ENCODE measurements around the gene BAZ1A.

The BAZ1A gene

GRCh38 chr14:34766606-34767005, 108.6 kb downstream of the BAZ1A start:
- TF ChIP-seq POLR2AphosphoS5 (IDR thresholded peaks at IDR 0.05; ENCODE audit: low read depth, low read length) (no peak), TAF1 (IDR thresholded peaks at IDR 0.05; ENCODE audit: borderline replicate concordance, insufficient read depth, low read length) (no peak), SIN3A (IDR thresholded peaks at IDR 0.05; ENCODE audit: borderline replicate concordance, insufficient read depth, low read length) (no peak), FOXP2 (optimal IDR thresholded peaks at IDR 0.05; ENCODE audit: borderline replicate concordance, extremely low read depth, extremely low read length, insufficient read depth) (no peak), REST (IDR thresholded peaks at IDR 0.05; ENCODE audit: insufficient read depth in 1 of 2, low read depth in 2 of 2, low read length in 2 of 2) (no peak)

GRCh38 chr14:34766060-34766459, 109.1 kb downstream of the BAZ1A start:
- no peak for TF ChIP-seq POLR2AphosphoS5 (IDR thresholded peaks at IDR 0.05; ENCODE audit: low read depth, low read length)
- no peak for TF ChIP-seq SIN3A (IDR thresholded peaks at IDR 0.05; ENCODE audit: borderline replicate concordance, insufficient read depth, low read length)

GRCh38 chr14:34755215-34755614, 119.9 kb downstream of the BAZ1A start:
- no peak for TF ChIP-seq SIN3A (IDR thresholded peaks at IDR 0.05; ENCODE audit: borderline replicate concordance, insufficient read depth, low read length)
- no peak for TF ChIP-seq POLR2AphosphoS5 (IDR thresholded peaks at IDR 0.05; ENCODE audit: low read depth, low read length)
- TF ChIP-seq FOXP2 (optimal IDR thresholded peaks at IDR 0.05; ENCODE audit: borderline replicate concordance, extremely low read depth, extremely low read length, insufficient read depth): no peak
- TF ChIP-seq REST (IDR thresholded peaks at IDR 0.05; ENCODE audit: insufficient read depth in 1 of 2, low read depth in 2 of 2, low read length in 2 of 2): no peak
- no peak for TF ChIP-seq TAF1 (IDR thresholded peaks at IDR 0.05; ENCODE audit: borderline replicate concordance, insufficient read depth, low read length)

- TF ChIP-seq SIN3A (IDR thresholded peaks at IDR 0.05; ENCODE audit: borderline replicate concordance, insufficient read depth, low read length) (no peak), FOXP2 (optimal IDR thresholded peaks at IDR 0.05; ENCODE audit: borderline replicate concordance, extremely low read depth, extremely low read length, insufficient read depth) (no peak), POLR2AphosphoS5 (IDR thresholded peaks at IDR 0.05; ENCODE audit: low read depth, low read length) (no peak), TAF1 (IDR thresholded peaks at IDR 0.05; ENCODE audit: borderline replicate concordance, insufficient read depth, low read length) (no peak), REST (IDR thresholded peaks at IDR 0.05; ENCODE audit: insufficient read depth in 1 of 2, low read depth in 2 of 2, low read length in 2 of 2) (no peak)
Measured at GRCh38 chr14:34754687-34755086, 120.5 kb downstream of the BAZ1A start.

- no peak for TF ChIP-seq TAF1 (IDR thresholded peaks at IDR 0.05; ENCODE audit: borderline replicate concordance, insufficient read depth, low read length)
Measured at GRCh38 chr14:34750670-34751069, 124.5 kb downstream of the BAZ1A start.

GRCh38 chr14:34750233-34750632, 124.9 kb downstream of the BAZ1A start:
- TF ChIP-seq REST (IDR thresholded peaks at IDR 0.05; ENCODE audit: insufficient read depth in 1 of 2, low read depth in 2 of 2, low read length in 2 of 2): no peak
- TF ChIP-seq POLR2AphosphoS5 (IDR thresholded peaks at IDR 0.05; ENCODE audit: low read depth, low read length): no peak
- no peak for TF ChIP-seq SIN3A (IDR thresholded peaks at IDR 0.05; ENCODE audit: borderline replicate concordance, insufficient read depth, low read length)
- no peak for TF ChIP-seq FOXP2 (optimal IDR thresholded peaks at IDR 0.05; ENCODE audit: borderline replicate concordance, extremely low read depth, extremely low read length, insufficient read depth)
- no peak for TF ChIP-seq TAF1 (IDR thresholded peaks at IDR 0.05; ENCODE audit: borderline replicate concordance, insufficient read depth, low read length)
